MM.1S (cell line): Measurements from ENCODE around the gene CREBBP.

ENCODE experiments used
- DNase-seq: peaks from one replicate; pipeline ENCODE4 v3.0.0-alpha.2; 2015
- H2AFZ ChIP-seq: fragments of 300-600 bp; sonication (generic); 2 replicates; pipeline ENCODE4 v1.6.0; 2016; ENCODE audit warnings: antibody characterized with exemption, low read length
- H3F3A ChIP-seq: fragments of 300-600 bp; sonication (generic); 2 replicates; pipeline ENCODE4 v1.6.1; 2016; ENCODE audit warnings: mild to moderate bottlenecking, antibody characterized with exemption, low read length, moderate library complexity, mixed read lengths; ENCODE audit not compliant: insufficient read depth
- H3K27ac ChIP-seq: fragments of 300-600 bp; sonication (generic); 2 replicates; pipeline ENCODE4 v1.5.1; 2016; ENCODE audit warnings: mild to moderate bottlenecking, low read length
- H3K27me3 ChIP-seq: fragments of 300-600 bp; sonication (generic); replicated peaks from 2 replicates; pipeline ENCODE4 v1.6.0; 2016; ENCODE audit warnings: low read length; ENCODE audit not compliant: insufficient read depth
- H3K36me3 ChIP-seq: fragments of 300-600 bp; sonication (generic); replicated peaks from 2 replicates; pipeline ENCODE4 v1.6.1; 2016; ENCODE audit warnings: mild to moderate bottlenecking, low read length, mixed read lengths; ENCODE audit not compliant: insufficient read depth
- H3K4me1 ChIP-seq: fragments of 300-600 bp; sonication (generic); 2 replicates; pipeline ENCODE4 v1.6.1; 2016; ENCODE audit warnings: low read length, mixed read lengths
- H3K4me2 ChIP-seq: fragments of 300-600 bp; sonication (generic); 2 replicates; pipeline ENCODE4 v1.6.0; 2016; ENCODE audit warnings: low read depth, low read length
- H3K4me3 ChIP-seq: fragments of 300-600 bp; sonication (generic); 2 replicates; pipeline ENCODE4 v1.5.1; 2016; ENCODE audit warnings: low read length, mixed read lengths
- H3K79me2 ChIP-seq: fragments of 300-600 bp; sonication (generic); 2 replicates; pipeline ENCODE4 v1.6.1; 2016; ENCODE audit warnings: mixed run types, low read length, mixed read lengths
- H3K9ac ChIP-seq: fragments of 300-600 bp; sonication (generic); 2 replicates; pipeline ENCODE4 v1.6.1; 2016; ENCODE audit warnings: low read length, mixed read lengths
- H3K9me2 ChIP-seq: fragments of 300-600 bp; sonication (generic); replicated peaks from 2 replicates; pipeline ENCODE4 v1.6.1; 2016; ENCODE audit warnings: mild to moderate bottlenecking, low read length, mixed read lengths; ENCODE audit not compliant: insufficient read depth
- H3K9me3 ChIP-seq: fragments of 300-600 bp; sonication (generic); replicated peaks from 2 replicates; pipeline ENCODE4 v1.6.1; 2016; ENCODE audit warnings: mild to moderate bottlenecking, low read length, mixed read lengths; ENCODE audit not compliant: insufficient read depth
- H4K20me1 ChIP-seq: fragments of 300-600 bp; sonication (generic); 2 replicates; pipeline ENCODE4 v1.6.1; 2016; ENCODE audit warnings: mild to moderate bottlenecking, low read length, moderate library complexity, mixed read lengths; ENCODE audit not compliant: insufficient read depth
- EZH2 ChIP-seq: fragments of 300-600 bp; sonication (generic); optimal IDR thresholded peaks from 2 replicates; pipeline ENCODE3; 2017; ENCODE audit warnings: low read depth, mild to moderate bottlenecking, antibody characterized with exemption, low read length, mixed read lengths
- EZH2phosphoT487 ChIP-seq: fragments of 300-600 bp; sonication (generic); IDR thresholded peaks from 2 replicates; pipeline ENCODE4 v1.6.1; 2018; ENCODE audit warnings: antibody characterized with exemption, low read length
- TF ChIP-seq, protein P1 (sequence below): fragments of 300-600 bp; sonication (generic); IDR thresholded peaks from 2 replicates; pipeline ENCODE4 v1.5.1; 2016; ENCODE audit warnings: antibody characterized with exemption, low read length, mixed read lengths

The CREBBP gene

DNA sequence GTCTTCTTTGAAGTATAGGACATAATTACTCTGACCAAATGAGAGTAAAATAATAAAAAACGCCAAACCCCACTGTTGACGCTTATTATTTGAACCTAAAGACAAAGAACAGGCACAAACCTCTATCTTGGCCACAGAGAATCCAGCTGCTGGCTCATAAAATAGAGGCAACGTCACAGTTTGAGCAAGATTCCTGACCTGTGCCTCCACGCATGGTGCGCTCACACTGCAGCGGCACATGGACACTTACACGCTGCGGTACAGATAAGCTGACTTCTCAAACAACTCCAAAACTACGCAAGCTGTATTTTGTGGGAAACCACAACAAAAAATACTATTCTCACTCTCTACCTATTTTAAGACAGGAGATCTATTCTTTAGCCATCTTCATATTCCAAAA is 124.4 kb downstream of the CREBBP start:
- H3K9me2 ChIP-seq = no peaks in the 10 kb centered on the region
- no peaks in the 10 kb centered on the region for H4K20me1 ChIP-seq
- H2AFZ ChIP-seq = no peak overlapping the region
- H3K4me3 ChIP-seq = no peak overlapping the region
- H3K27ac ChIP-seq = no peak overlapping the region
- H3K79me2 ChIP-seq = 0 out of 2 replicates have a peak, but pooled peaks cover 7% of the 10 kb centered on the region
- no peak overlapping the region for H3K9ac ChIP-seq
- no peaks in the 10 kb centered on the region for H3F3A ChIP-seq
- 0 out of 2 replicates have a peak, but pooled peaks cover 10% of the 10 kb centered on the region for H3K36me3 ChIP-seq
- TF ChIP-seq EZH2 (no peak), EZH2phosphoT487 (no peak)
- TF ChIP-seq, protein P1, sequence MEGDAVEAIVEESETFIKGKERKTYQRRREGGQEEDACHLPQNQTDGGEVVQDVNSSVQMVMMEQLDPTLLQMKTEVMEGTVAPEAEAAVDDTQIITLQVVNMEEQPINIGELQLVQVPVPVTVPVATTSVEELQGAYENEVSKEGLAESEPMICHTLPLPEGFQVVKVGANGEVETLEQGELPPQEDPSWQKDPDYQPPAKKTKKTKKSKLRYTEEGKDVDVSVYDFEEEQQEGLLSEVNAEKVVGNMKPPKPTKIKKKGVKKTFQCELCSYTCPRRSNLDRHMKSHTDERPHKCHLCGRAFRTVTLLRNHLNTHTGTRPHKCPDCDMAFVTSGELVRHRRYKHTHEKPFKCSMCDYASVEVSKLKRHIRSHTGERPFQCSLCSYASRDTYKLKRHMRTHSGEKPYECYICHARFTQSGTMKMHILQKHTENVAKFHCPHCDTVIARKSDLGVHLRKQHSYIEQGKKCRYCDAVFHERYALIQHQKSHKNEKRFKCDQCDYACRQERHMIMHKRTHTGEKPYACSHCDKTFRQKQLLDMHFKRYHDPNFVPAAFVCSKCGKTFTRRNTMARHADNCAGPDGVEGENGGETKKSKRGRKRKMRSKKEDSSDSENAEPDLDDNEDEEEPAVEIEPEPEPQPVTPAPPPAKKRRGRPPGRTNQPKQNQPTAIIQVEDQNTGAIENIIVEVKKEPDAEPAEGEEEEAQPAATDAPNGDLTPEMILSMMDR = no peak
- H3K4me2 ChIP-seq = no peak overlapping the region
- H3K9me3 ChIP-seq = no peaks in the 10 kb centered on the region
- no peak for DNase-seq
- no peaks in the 10 kb centered on the region for H3K4me1 ChIP-seq
- H3K27me3 ChIP-seq = no peaks in the 10 kb centered on the region

DNA sequence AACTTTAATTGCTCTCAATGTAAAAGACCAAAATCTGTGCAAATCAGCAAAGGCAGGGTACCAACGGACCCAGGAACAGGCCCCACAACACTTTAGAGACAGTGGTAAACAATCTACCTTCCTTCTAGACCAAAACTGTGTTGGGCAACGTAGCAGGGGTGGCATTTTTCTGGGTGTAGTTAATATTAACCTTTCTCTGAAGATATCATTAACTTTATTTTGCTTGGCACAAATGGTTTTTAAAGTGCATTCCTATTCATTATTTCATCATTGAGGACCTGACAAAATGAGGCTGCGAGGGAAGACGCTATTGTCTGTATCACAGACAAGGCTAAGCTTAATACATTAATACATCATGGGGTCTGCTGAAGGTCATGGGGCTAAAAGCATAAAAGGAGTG is 125.3 kb downstream of the CREBBP start:
- Histone ChIP-seq H3F3A (no peaks in the 10 kb centered on the region), H2AFZ (no peak overlapping the region), H3K79me2 (0 out of 2 replicates have a peak, but pooled peaks cover 7% of the 10 kb centered on the region), H4K20me1 (no peaks in the 10 kb centered on the region), H3K36me3 (0 out of 2 replicates have a peak, but pooled peaks cover 13% of the 10 kb centered on the region), H3K9ac (no peak overlapping the region), H3K27ac (no peak overlapping the region), H3K4me3 (no peak overlapping the region), H3K4me2 (no peak overlapping the region), H3K4me1 (no peaks in the 10 kb centered on the region), H3K9me2 (no peaks in the 10 kb centered on the region), H3K9me3 (no peaks in the 10 kb centered on the region), H3K27me3 (no peaks in the 10 kb centered on the region)
- DNase-seq = no peak
- no peak for TF ChIP-seq EZH2
- no peak for TF ChIP-seq EZH2phosphoT487
- TF ChIP-seq, protein P1 = no peak

DNA sequence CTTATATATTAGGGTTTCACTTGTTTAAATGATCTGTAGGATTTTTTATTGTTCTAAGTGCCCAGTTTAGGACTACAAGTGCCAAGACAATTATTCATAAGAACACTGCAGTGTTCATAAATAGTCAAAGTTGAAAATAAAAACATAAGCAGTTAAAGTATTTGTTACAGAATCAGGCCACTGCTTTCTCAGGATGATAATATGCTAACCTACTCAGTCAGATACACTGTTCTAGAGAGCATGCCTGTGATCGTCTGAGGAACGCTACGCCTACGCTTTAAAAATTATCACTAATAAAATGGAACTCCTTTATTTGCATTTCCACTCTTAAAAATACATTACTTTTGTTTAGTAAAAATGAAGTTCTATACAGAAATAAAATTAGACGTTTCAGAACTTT is 125.7 kb downstream of the CREBBP start:
- no peak overlapping the region for H3K4me3 ChIP-seq
- H3K27ac ChIP-seq = no peak overlapping the region
- H3F3A ChIP-seq = no peaks in the 10 kb centered on the region
- 0 out of 2 replicates have a peak, but pooled peaks cover 7% of the 10 kb centered on the region for H3K79me2 ChIP-seq
- no peak overlapping the region for H2AFZ ChIP-seq
- H3K9ac ChIP-seq = no peak overlapping the region
- H4K20me1 ChIP-seq = no peaks in the 10 kb centered on the region
- no peaks in the 10 kb centered on the region for H3K4me1 ChIP-seq
- no peak for DNase-seq
- no peaks in the 10 kb centered on the region for H3K9me3 ChIP-seq
- no peaks in the 10 kb centered on the region for H3K27me3 ChIP-seq
- TF ChIP-seq EZH2phosphoT487 (no peak), EZH2 (no peak)
- TF ChIP-seq, protein P1 = no peak
- no peaks in the 10 kb centered on the region for H3K9me2 ChIP-seq
- H3K4me2 ChIP-seq = no peak overlapping the region
- H3K36me3 ChIP-seq = 0 out of 2 replicates have a peak, but pooled peaks cover 13% of the 10 kb centered on the region
